NOMO-1 treated with DMSO at 0.1 percent for 48 hours (cell line): ENCODE results near the gene SAP25.
"Not testable (repeated sequence)": the region's sequence is repeated elsewhere in the genome, so short reads cannot be mapped to it uniquely, and the experiment has no call there.

Experiments used
- DNase-seq: peaks from one replicate; lab custom pipeline; 2025; ENCODE audit not compliant: unreplicated experiment; lab: John Stamatoyannopoulos, UW

The SAP25 gene

GRCh38 chr7:100538654-100539435 lies 34.9 kb downstream of the SAP25 start, which contains the start of gene AGFG2:
Gene AGFG2 (plus strand): TSS chr7:100539203. CDS start chr7:100539347, 144 bp downstream.
- DNase-seq = peak; percentile 100

GRCh38 chr7:100538348-100538653 lies 35.4 kb downstream of the SAP25 start:
- DNase-seq = no peak

GRCh38 chr7:100536695-100537094 lies 37.0 kb downstream of the SAP25 start:
- not testable (repeated sequence) for DNase-seq

GRCh38 chr7:100535982-100536381 lies 37.7 kb downstream of the SAP25 start:
- not testable (repeated sequence) for DNase-seq

- DNase-seq = no peak
Measured at GRCh38 chr7:100532165-100533022, 41.3 kb downstream of the SAP25 start.

- not testable (repeated sequence) for DNase-seq
Measured at GRCh38 chr7:100528108-100528866, 45.4 kb downstream of the SAP25 start.

GRCh38 chr7:100523192-100523591 lies 50.5 kb downstream of the SAP25 start:
- DNase-seq = not testable (repeated sequence)
